Astrocyte of the cerebellum (primary cell): ENCODE measurements around the gene NTM.

Source experiments
- DNase-seq: peaks from one replicate; pipeline ENCODE4 v3.0.0-alpha.2; 2011; ENCODE audit warnings: low read depth
- H3K4me3 ChIP-seq: 2 replicates; pipeline ENCODE4 v1.5.1; 2011; ENCODE audit warnings: mild to moderate bottlenecking, low read depth, low read length, moderate library complexity
- in situ Hi-C: cut with HindIII; loops from 2 replicates; pipeline ENCODE4 v1.10.0; 2017; ENCODE audit warnings: low sequenced_read_pairs
- TF ChIP-seq, protein P1 (sequence below): IDR thresholded peaks from 2 replicates; pipeline ENCODE4 v1.5.1; 2012; ENCODE audit warnings: low read length, low read depth, moderate library complexity, mild to moderate bottlenecking; ENCODE audit errors: missing control alignments

The NTM gene

GRCh38 chr11:131785801-131786200 is 415.4 kb downstream of the NTM start:
- no peak overlapping the region for H3K4me3 ChIP-seq
- in situ Hi-C loops = no loop called here
- TF ChIP-seq, protein P1, sequence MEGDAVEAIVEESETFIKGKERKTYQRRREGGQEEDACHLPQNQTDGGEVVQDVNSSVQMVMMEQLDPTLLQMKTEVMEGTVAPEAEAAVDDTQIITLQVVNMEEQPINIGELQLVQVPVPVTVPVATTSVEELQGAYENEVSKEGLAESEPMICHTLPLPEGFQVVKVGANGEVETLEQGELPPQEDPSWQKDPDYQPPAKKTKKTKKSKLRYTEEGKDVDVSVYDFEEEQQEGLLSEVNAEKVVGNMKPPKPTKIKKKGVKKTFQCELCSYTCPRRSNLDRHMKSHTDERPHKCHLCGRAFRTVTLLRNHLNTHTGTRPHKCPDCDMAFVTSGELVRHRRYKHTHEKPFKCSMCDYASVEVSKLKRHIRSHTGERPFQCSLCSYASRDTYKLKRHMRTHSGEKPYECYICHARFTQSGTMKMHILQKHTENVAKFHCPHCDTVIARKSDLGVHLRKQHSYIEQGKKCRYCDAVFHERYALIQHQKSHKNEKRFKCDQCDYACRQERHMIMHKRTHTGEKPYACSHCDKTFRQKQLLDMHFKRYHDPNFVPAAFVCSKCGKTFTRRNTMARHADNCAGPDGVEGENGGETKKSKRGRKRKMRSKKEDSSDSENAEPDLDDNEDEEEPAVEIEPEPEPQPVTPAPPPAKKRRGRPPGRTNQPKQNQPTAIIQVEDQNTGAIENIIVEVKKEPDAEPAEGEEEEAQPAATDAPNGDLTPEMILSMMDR = no peak
- no peak for DNase-seq

DNA sequence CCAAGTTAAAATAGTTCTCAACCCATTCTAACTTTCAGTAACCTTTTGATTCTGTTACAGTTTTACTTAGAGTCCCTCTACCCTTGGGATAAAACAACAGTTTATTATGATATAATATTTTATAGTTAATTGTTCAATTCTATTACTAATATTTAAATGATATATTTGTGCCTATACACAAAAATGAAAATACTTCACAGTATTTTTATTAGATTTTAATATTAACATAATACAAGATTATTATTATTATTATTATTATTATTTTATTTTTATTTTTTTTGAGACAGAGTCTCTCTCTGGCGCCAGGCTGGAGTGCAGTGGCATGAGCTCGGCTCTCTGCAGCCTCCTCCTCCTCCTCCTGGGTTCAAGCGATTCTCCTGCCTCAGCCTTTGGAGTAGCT is 416.7 kb downstream of the NTM start:
- TF ChIP-seq, protein P1 = no peak
- no peak for DNase-seq
- in situ Hi-C loops = no loop called here
- no peak overlapping the region for H3K4me3 ChIP-seq

DNA sequence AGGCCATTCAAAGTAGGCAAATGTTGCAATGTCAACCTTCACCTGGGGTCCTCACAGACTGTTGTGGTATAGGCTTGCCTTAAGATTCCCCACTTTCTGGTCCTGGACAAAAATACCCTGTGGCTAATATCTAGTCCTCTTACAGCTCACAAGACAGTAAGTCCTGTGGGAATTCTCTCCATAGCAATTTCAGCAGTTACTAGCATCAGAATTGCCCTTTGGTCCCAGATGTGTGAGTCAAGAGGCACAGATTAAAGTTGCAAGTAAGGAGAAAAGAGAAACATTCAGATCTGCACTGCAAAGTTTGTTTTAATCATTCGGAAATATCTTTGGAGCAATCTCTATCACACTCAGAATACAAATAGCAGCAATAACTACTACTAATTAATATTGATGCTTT is 420.2 kb downstream of the NTM start:
- DNase-seq = no peak
- in situ Hi-C loops = no loop called here
- TF ChIP-seq, protein P1 = no peak
- no peak overlapping the region for H3K4me3 ChIP-seq

GRCh38 chr11:131792243-131792642 is 421.8 kb downstream of the NTM start:
- H3K4me3 ChIP-seq = no peak overlapping the region
- DNase-seq = no peak
- TF ChIP-seq, protein P1 = no peak
- in situ Hi-C loops = no loop called here

DNA sequence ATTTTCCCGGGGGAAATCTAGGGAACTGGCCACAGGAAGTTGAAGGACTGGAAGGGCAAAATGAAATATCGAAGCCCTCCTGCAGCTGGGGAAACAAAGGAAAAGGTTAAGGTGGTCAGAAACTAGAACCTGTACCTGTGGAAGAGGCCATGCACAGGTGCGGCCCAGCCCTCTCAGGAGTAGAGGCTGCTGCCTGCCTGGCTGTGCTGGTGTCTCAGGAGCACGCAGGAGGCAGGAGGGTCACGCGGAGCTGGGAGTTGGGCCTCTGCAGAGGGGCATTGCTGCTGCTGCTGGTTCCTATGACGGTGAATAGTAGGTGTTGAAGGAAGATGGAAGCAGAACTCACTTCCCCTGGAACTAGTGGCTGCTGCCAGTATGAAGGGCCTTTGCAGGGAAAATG is 425.7 kb downstream of the NTM start:
- H3K4me3 ChIP-seq = no peak overlapping the region
- TF ChIP-seq, protein P1 = no peak
- DNase-seq = no peak
- in situ Hi-C loops = no loop called here

- in situ Hi-C loops = no loop called here
- TF ChIP-seq, protein P1 = no peak
- DNase-seq = no peak
Observed at GRCh38 chr11:131796541-131796940, 426.1 kb downstream of the NTM start.

DNA sequence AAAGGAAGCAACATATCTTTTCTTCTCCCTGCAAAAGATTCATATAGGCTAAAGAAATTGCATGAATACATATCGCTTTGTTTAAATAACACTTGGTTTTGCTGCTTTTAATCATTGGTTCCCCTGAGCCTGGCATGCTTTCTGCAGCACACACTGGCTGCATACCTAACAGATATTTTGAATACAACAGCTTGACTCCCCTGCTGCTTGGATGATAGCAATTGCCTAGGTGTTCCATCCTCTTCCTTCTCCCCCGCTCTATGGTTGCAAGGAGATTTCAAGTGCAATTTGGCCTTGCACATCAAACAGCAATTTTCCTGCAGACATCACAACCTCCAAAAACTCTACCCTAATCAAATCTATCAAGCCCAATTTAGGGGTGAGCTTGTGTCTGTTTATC is 430.0 kb downstream of the NTM start:
- in situ Hi-C loops = no loop called here
- no peak for DNase-seq
- TF ChIP-seq, protein P1 = no peak
- no peak overlapping the region for H3K4me3 ChIP-seq

More at GRCh38 chr11:131796541-131796940, 426.1 kb downstream of the NTM start:
- H3K4me3 ChIP-seq = no peak overlapping the region
